Fibroblast of villous mesenchyme (primary cell): Measurements from ENCODE around the gene GABRR2. TPM values are rescaled to one million over a fixed set of nuclear protein-coding genes. Genes with fewer than 3 reads are reported as not detected.

Experiments
- DNase-seq: peaks from one replicate; pipeline ENCODE4 v3.0.0-alpha.2; 2010; ENCODE audit warnings: low read depth
- H3K4me3 ChIP-seq: 2 replicates; pipeline ENCODE4 v1.5.1; 2011; ENCODE audit warnings: low read depth, mild to moderate bottlenecking, low read length
- CTCF ChIP-seq: IDR thresholded peaks from 2 replicates; pipeline ENCODE4 v1.5.1; 2012; ENCODE audit warnings: low read depth, mild to moderate bottlenecking, low read length; ENCODE audit not compliant: insufficient read depth
- total RNA-seq: library from RNA; depleted of rRNA; stranded (reverse); fragments of >200 nt; gene quantifications from 2 replicates; pipeline ENCODE4 v1.2.3, GENCODE V29; 2012

GABRR2 gene
- total RNA-seq, 1 donor = under 0.01 TPM

GRCh38 chr6:89291256-89291819, 23.8 kb downstream of the GABRR2 start:
- TF ChIP-seq CTCF = no peak
- no peak for DNase-seq
- no peak overlapping the region for H3K4me3 ChIP-seq

DNA sequence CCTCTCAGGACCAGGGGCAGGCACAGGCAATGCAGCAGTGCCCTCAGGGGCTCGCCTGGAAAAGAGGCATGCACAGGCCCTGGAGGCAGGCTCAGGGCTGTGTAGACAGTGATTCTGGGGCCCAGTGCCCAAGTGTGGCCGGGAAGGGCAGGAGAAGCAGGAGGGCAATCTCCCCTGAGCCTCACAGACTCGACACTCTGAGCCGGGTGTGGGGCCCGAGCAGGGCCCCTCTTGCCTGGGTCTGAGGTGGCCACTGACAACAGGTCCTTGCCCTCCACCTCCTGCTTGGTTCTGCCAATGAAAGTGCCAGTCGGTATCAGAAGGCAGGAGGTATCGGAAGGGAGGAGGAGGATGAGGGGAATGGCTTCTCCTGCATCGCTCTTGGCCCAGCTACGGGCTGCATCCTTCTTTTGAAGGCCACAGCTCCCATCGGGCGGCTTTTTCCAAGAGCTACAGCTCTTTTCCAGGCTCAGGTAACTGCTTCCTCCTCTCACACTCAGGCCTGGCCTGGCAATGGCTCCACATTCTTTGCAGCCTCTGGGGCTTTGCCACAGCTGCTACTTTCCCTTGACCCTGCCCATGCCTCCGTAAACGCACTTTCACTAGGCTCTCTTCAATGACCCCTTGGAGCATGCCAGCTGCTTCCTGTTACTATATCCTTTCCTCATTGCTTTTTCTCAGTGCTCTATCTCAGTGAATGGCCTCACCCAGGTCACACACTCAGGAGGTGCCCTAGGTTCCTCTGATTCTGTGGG, 24.5 kb downstream of the GABRR2 start:
- no peak for TF ChIP-seq CTCF
- DNase-seq = no peak
- no peak overlapping the region for H3K4me3 ChIP-seq

GRCh38 chr6:89289710-89290109, 25.4 kb downstream of the GABRR2 start:
- H3K4me3 ChIP-seq = no peak overlapping the region
- no peak for TF ChIP-seq CTCF
- DNase-seq = no peak

DNA sequence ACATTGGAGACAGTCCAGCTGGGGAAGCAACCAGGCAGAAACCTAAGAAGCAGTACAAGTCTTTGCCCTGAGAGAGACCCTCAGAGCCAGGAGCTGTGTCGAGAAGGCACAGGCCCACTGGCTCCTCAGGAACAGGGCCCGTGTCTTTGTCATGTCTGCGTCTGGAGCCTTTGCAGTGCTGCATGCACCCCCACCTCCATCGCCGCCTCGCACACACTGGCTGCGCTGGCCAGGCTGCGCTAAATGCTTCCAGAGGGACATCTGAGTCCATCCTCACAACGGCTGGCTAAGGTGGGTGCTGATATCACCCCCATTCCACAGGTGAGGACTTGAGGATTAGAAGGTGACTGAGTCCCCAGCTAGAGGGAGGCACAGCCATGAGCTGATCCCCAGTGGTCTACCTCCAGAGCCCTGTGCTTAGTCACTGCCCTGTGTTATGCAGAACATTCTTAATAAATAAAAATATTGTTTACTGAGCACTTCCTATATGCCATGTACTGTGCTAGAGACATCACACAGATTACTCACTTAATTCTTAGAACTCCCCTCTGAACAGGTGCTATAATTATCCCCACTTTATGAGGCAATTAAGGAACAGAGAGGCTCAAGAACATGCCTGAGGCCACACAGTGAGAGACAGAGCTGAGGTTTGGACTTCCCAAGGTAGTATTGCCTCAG, 27.6 kb downstream of the GABRR2 start:
- no peak for DNase-seq
- TF ChIP-seq CTCF = no peak

DNA sequence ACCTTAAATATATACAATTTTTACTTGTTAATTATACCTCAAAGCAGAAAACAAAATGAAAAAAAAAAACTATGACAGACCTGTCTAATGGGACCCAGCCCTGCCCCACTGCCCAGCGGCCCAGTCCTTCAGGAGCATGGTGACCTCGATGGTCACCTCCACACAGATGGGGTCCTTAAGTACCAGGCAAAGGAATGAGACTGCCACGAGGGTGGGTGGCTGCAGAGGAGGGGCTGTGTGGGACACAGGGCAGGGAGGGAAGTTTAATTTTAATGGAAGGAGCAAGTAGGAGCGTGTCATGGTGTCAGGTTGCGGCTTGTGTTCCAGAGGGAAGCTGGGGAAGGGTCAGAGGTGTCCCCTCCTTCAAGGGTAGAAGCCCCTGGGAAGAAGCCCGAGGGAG, 28.6 kb downstream of the GABRR2 start:
- no peak for DNase-seq
- no peak overlapping the region for H3K4me3 ChIP-seq
- TF ChIP-seq CTCF = no peak

More for the DNA sequence above, 27.6 kb downstream of the GABRR2 start:
- no peak overlapping the region for H3K4me3 ChIP-seq

- no peak for TF ChIP-seq CTCF
- no peak for DNase-seq
Observed at GRCh38 chr6:89284963-89285735, 29.9 kb downstream of the GABRR2 start.

More at GRCh38 chr6:89284963-89285735, 29.9 kb downstream of the GABRR2 start:
- H3K4me3 ChIP-seq = no peak overlapping the region
